Measurements from ENCODE around the gene OPA1. TPM values are rescaled to one million over a fixed set of nuclear protein-coding genes. Genes with fewer than 3 reads are reported as not detected.

The OPA1 gene
- total RNA-seq, 1 experiment from 2014 or later = 75.4 TPM

GRCh38 chr3:193589616-193590015, 3.4 kb upstream of the OPA1 start:
- Histone ChIP-seq H2BK120ac (ENCODE audit: low read depth, low read length, poor library complexity, severe bottlenecking) (no peak overlapping the region), H3K18ac (ENCODE audit: insufficient read length, low read depth, low read length) (no peak overlapping the region), H3T11ph (ENCODE audit: low read length) (no peak overlapping the region), H3K4me1 (ENCODE audit: insufficient read depth, low read length) (no peaks in the 10 kb centered on the region), H2BK5ac (ENCODE audit: insufficient read length, low read length) (no peak overlapping the region), H3K23ac (ENCODE audit: insufficient read length, low read depth, low read length) (no peak overlapping the region), H4K20me1 (ENCODE audit: control insufficient read depth, insufficient read depth, insufficient read length) (no peaks in the 10 kb centered on the region), H3K14ac (ENCODE audit: insufficient read depth, low read length) (no peak overlapping the region), H2BK12ac (ENCODE audit: insufficient read length, low read depth, low read length) (no peak overlapping the region), H2BK20ac (ENCODE audit: low read depth, low read length, poor library complexity, severe bottlenecking) (no peak overlapping the region), H3K9me3 (ENCODE audit: control insufficient read depth, low read depth, low read length) (no peaks in the 10 kb centered on the region), H3K27me3 (ENCODE audit: insufficient read depth, low read length) (no peaks in the 10 kb centered on the region), H3K56ac (ENCODE audit: insufficient read length, low read depth, low read length) (no peak overlapping the region), H3K4ac (ENCODE audit: low read depth, low read length) (no peak overlapping the region), H3K9ac (ENCODE audit: extremely low read depth, insufficient read length, low read length) (no peak overlapping the region), H2BK15ac (ENCODE audit: low read depth, low read length) (no peak overlapping the region), H3K27ac (ENCODE audit: insufficient read length, low read depth, low read length) (no peak overlapping the region), H4K8ac (replicated peaks; ENCODE audit: insufficient read length, low read depth, low read length) (no peak overlapping the region), H3K23me2 (ENCODE audit: insufficient read length, low read depth, low read length, poor library complexity, severe bottlenecking) (peaks cover 6% of the 10 kb centered on the region), H4K91ac (ENCODE audit: insufficient read length, low read depth, low read length) (no peak overlapping the region), H2AFZ (ENCODE audit: low read length) (no peak overlapping the region), H4K5ac (ENCODE audit: insufficient read length, low read depth, low read length) (no peak overlapping the region), H2AK5ac (ENCODE audit: insufficient read length, low read length) (no peak overlapping the region), H3K4me2 (ENCODE audit: insufficient read depth, insufficient read length, low read length) (no peak overlapping the region), H3K79me1 (ENCODE audit: insufficient read depth, low read depth, low read length, poor library complexity, severe bottlenecking) (no peaks in the 10 kb centered on the region), H3K79me2 (ENCODE audit: insufficient read depth, low read length) (peaks cover 5% of the 10 kb centered on the region; the same call in 1 of the 2 replicates)
- no peak overlapping the region for H3K27ac Mint-ChIP-seq
- no peak overlapping the region for H3K4me3 Mint-ChIP-seq
- WGBS (ENCODE audit: extremely low coverage, insufficient read length, low lambda C conversion rate) = no CpG with 5 or more reads among the region's 1 CpG
- no peaks in the 10 kb centered on the region for H3K36me3 Mint-ChIP-seq (ENCODE audit: insufficient read depth in 1 of 3, low read depth in 3 of 3)
- peaks cover 10% of the 10 kb centered on the region for H3K27me3 Mint-ChIP-seq (ENCODE audit: low read depth)
- no peak for DNase-seq
- H3K9me3 Mint-ChIP-seq = no peaks in the 10 kb centered on the region; a peak in 2 of 5 replicates
- H3K4me1 Mint-ChIP-seq = peaks cover 9 to 21% of the 10 kb centered on the region in 2 experiments
- no peak for TF ChIP-seq CTCF (conservative IDR thresholded peaks at IDR 0.05)
